OCI-LY7 (cell line): ENCODE results near the gene DOCK1. TPM values are rescaled to one million over a fixed set of nuclear protein-coding genes. Genes with fewer than 3 reads are reported as not detected.

Source experiments
- BruUV-seq: library from RNA; stranded (reverse); fragments of 400-500 nt; replicated peaks from 2 replicates; lab custom pipeline; 2021; lab: Mats Ljungman, UMichigan
- CTCF ChIA-PET: fragments of 300-600 bp; sonication (Branson Sonifier 250); formaldehyde crosslinking; loops from one replicate; lab custom pipeline; 2022; ENCODE audit warnings: antibody characterized with exemption; ENCODE audit not compliant: unreplicated experiment; lab: Charles Lee
- POLR2A ChIA-PET: fragments of 300-600 bp; sonication (Branson Sonifier 250); formaldehyde crosslinking; loops from one replicate; lab custom pipeline; 2022; ENCODE audit warnings: antibody characterized with exemption; lab: Charles Lee
- DNase-seq: peaks from one replicate; pipeline ENCODE4 v3.0.0-alpha.2; 2015; ENCODE audit warnings: low spot score
- H2AFZ ChIP-seq: fragments of 200-600 bp; sonication (generic), shearing (Covaris generic); 2 replicates; pipeline ENCODE4 v1.6.1; 2014; ENCODE audit warnings: mild to moderate bottlenecking, antibody characterized with exemption, low read length, moderate library complexity
- H3K27ac ChIP-seq: fragments of 200-600 bp; sonication (generic); 2 replicates; pipeline ENCODE4 v1.5.1; 2014; ENCODE audit warnings: mixed run types, low read depth, mild to moderate bottlenecking, moderate library complexity, low read length, inconsistent platforms; ENCODE audit not compliant: poor library complexity, severe bottlenecking
- H3K36me3 ChIP-seq: fragments of 200-600 bp; sonication (generic); 2 replicates; pipeline ENCODE4 v1.6.1; 2014; ENCODE audit warnings: mild to moderate bottlenecking, antibody characterized with exemption, low read length, moderate library complexity, mixed read lengths; ENCODE audit not compliant: insufficient read depth
- H3K4me1 ChIP-seq: fragments of 200-600 bp; sonication (generic); 2 replicates; pipeline ENCODE4 v1.5.1; 2014; ENCODE audit warnings: mild to moderate bottlenecking, low read length; ENCODE audit not compliant: insufficient read depth, poor library complexity, severe bottlenecking
- H3K4me2 ChIP-seq: fragments of 200-600 bp; sonication (generic); 2 replicates; pipeline ENCODE4 v1.6.1; 2014; ENCODE audit warnings: mild to moderate bottlenecking, low read length
- H3K4me3 ChIP-seq: fragments of 200-600 bp; sonication (generic); 2 replicates; pipeline ENCODE4 v1.5.1; 2014; ENCODE audit warnings: mild to moderate bottlenecking, low read depth, low read length; ENCODE audit not compliant: poor library complexity, severe bottlenecking
- H3K79me2 ChIP-seq: fragments of 200-600 bp; sonication (generic); 2 replicates; pipeline ENCODE4 v1.6.1; 2016; ENCODE audit warnings: low read depth, mild to moderate bottlenecking, low read length, moderate library complexity, mixed read lengths; ENCODE audit not compliant: insufficient read depth
- H3K9me2 ChIP-seq: fragments of 200-600 bp; sonication (generic); 2 replicates; pipeline ENCODE4 v1.6.1; 2016; ENCODE audit warnings: mild to moderate bottlenecking, low read length, mixed read lengths; ENCODE audit not compliant: insufficient read depth
- H3K9me3 ChIP-seq: fragments of 200-600 bp; sonication (generic); 2 replicates; pipeline ENCODE4 v1.6.1; 2014; ENCODE audit warnings: mild to moderate bottlenecking, mixed run types, low read length, mixed read lengths
- H4K20me1 ChIP-seq: fragments of 200-600 bp; sonication (generic); 2 replicates; pipeline ENCODE4 v1.6.1; 2014; ENCODE audit warnings: mild to moderate bottlenecking, antibody characterized with exemption, low read length, moderate library complexity, mixed read lengths; ENCODE audit not compliant: insufficient read depth
- CTCF ChIP-seq: fragments of 200-600 bp; sonication (generic); conservative IDR thresholded peaks from 2 replicates; pipeline ENCODE4 v1.5.1; 2014; ENCODE audit warnings: mild to moderate bottlenecking, antibody characterized with exemption, low read length, moderate library complexity, mixed read lengths
- EZH2phosphoT487 ChIP-seq: fragments of 200-600 bp; sonication (generic); IDR thresholded peaks from 2 replicates; pipeline ENCODE4 v1.6.1; 2018; ENCODE audit warnings: low read depth, borderline replicate concordance, mild to moderate bottlenecking, mixed run types, antibody characterized with exemption, low read length, moderate library complexity, mixed read lengths
- intact Hi-C: fragments of 100-400 bp; cut with micrococcal nuclease; formaldehyde crosslinking; loops from one replicate; pipeline ENCODE4 v1.10.0; 2022; ENCODE audit not compliant: unreplicated experiment
- total RNA-seq, 2 experiments: library from RNA; depleted of rRNA in 1 of 2; stranded (reverse); fragments of >200 nt in 1 of 2; shearing (Covaris generic) in 1 of 2; gene quantifications; 2 replicates each; pipeline ENCODE4 v1.2.3, GENCODE V29; 2014 to 2022

The DOCK1 gene
- total RNA-seq, 2 experiments from 2014 or later, result not detected

DNA sequence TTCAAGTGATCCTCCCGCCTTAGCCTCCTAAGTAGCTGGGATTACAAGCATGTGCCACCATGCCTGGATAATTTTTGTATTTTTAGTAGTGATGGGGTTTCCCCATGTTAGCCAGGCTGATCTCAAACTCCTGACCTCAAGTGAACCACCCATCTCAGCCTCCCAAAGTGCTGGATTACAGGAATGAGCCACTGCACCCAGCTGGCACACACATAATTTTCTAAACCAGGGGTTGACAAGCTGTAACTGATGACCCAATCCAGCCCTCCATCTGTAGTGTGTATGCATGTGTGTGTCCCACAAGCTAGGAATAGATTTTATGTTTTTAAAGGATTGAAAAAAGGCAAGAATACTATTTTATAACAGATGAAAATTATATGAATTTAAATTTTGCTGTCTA is 417.1 kb downstream of the DOCK1 start:
- TF ChIP-seq CTCF (no peak), EZH2phosphoT487 (no peak)
- H3K36me3 ChIP-seq, result no peaks in the 10 kb centered on the region
- no TSS peak for BruUV-seq
- POLR2A ChIA-PET, result no interaction called here
- CTCF ChIA-PET, result interaction anchor here (0.6 kb wide), 1 partner anchor 21 kb away, joined by 3 read pairs; no protein-coding TSS in a partner anchor
- no peak overlapping the region for H2AFZ ChIP-seq
- H4K20me1 ChIP-seq, result no peaks in the 10 kb centered on the region
- H3K4me2 ChIP-seq, result no peak overlapping the region
- H3K4me3 ChIP-seq, result no peak overlapping the region
- intact Hi-C loops, result no loop called here
- no peaks in the 10 kb centered on the region for H3K9me2 ChIP-seq
- no peak overlapping the region for H3K27ac ChIP-seq
- H3K4me1 ChIP-seq, result no peaks in the 10 kb centered on the region
- no peak for DNase-seq
- no peaks in the 10 kb centered on the region for H3K79me2 ChIP-seq
- no peaks in the 10 kb centered on the region for H3K9me3 ChIP-seq

GRCh38 chr10:127325506-127325905 is 420.3 kb downstream of the DOCK1 start:
- Histone ChIP-seq H3K27ac (no peak overlapping the region), H3K4me3 (no peak overlapping the region), H3K36me3 (no peaks in the 10 kb centered on the region), H2AFZ (no peak overlapping the region), H3K79me2 (no peaks in the 10 kb centered on the region), H3K9me3 (no peaks in the 10 kb centered on the region), H4K20me1 (no peaks in the 10 kb centered on the region), H3K9me2 (no peaks in the 10 kb centered on the region), H3K4me2 (no peak overlapping the region), H3K4me1 (no peaks in the 10 kb centered on the region)
- DNase-seq, result no peak
- ChIA-PET POLR2A (interaction anchor here (0.5 kb wide), 1 partner anchor 793 kb away, joined by 3 read pairs; no protein-coding TSS in a partner anchor), CTCF (no interaction called here)
- BruUV-seq, result no TSS peak
- intact Hi-C loops, result no loop called here
- no peak for TF ChIP-seq EZH2phosphoT487
- TF ChIP-seq CTCF, result no peak

- no peak for DNase-seq
- no peaks in the 10 kb centered on the region for H3K9me2 ChIP-seq
- H3K27ac ChIP-seq, result no peak overlapping the region
- H3K4me3 ChIP-seq, result no peak overlapping the region
- H3K9me3 ChIP-seq, result no peaks in the 10 kb centered on the region
- no peak for TF ChIP-seq CTCF
- no peak for TF ChIP-seq EZH2phosphoT487
- H4K20me1 ChIP-seq, result no peaks in the 10 kb centered on the region
- no peaks in the 10 kb centered on the region for H3K36me3 ChIP-seq
- no TSS peak for BruUV-seq
- no peaks in the 10 kb centered on the region for H3K79me2 ChIP-seq
- ChIA-PET CTCF (no interaction called here), POLR2A (no interaction called here)
- H3K4me1 ChIP-seq, result no peaks in the 10 kb centered on the region
- intact Hi-C loops, result no loop called here
- H2AFZ ChIP-seq, result no peak overlapping the region
- no peak overlapping the region for H3K4me2 ChIP-seq
These were observed 421.7 kb downstream of the DOCK1 start for GRCh38 chr10:127326883-127327282.
